Esophagus squamous epithelium (tissue), 4 donors: ENCODE measurements around the gene GALK2.

Source experiments
- POLR2A ChIP-seq, 4 donors: fragments of 450-650 bp; IDR thresholded peaks; one replicate each; pipeline ENCODE4 v1.6.1; 2017; ENCODE audit warnings: antibody characterized with exemption in 4 of 4, mild to moderate bottlenecking in 4 of 4, moderate library complexity in 3 of 4
- TF ChIP-seq, protein P1 (sequence below), 6 experiments: fragments of 450-650 bp in 4 of 6; fragments of 200-600 bp in 2 of 6; sonication (generic) in 2 of 6; IDR thresholded peaks; one replicate each; pipeline ENCODE4 v1.5.1; 2016 to 2019; ENCODE audit warnings: antibody characterized with exemption in 6 of 6, mild to moderate bottlenecking in 4 of 6, moderate library complexity in 4 of 6

DNA sequence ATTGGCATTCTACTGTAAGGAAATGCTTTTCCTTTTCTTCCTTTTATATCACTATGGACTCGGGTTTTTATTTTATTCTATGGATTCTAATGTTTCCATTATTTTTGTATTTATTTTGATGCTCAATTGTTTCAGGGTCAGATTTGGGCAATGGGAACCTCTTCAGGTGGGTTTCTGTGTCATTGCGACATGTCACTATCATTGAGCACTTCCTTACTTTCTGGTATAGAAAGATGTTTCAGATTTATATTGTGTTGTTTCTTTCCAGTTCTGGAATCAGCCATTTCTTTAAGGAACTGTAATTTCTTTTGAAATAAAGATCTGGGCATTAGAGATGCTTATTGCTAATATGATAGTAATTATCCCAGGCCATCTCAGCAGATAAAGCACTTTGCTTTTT lies 21.8 kb downstream of the GALK2 start:
- TF ChIP-seq, protein P1, sequence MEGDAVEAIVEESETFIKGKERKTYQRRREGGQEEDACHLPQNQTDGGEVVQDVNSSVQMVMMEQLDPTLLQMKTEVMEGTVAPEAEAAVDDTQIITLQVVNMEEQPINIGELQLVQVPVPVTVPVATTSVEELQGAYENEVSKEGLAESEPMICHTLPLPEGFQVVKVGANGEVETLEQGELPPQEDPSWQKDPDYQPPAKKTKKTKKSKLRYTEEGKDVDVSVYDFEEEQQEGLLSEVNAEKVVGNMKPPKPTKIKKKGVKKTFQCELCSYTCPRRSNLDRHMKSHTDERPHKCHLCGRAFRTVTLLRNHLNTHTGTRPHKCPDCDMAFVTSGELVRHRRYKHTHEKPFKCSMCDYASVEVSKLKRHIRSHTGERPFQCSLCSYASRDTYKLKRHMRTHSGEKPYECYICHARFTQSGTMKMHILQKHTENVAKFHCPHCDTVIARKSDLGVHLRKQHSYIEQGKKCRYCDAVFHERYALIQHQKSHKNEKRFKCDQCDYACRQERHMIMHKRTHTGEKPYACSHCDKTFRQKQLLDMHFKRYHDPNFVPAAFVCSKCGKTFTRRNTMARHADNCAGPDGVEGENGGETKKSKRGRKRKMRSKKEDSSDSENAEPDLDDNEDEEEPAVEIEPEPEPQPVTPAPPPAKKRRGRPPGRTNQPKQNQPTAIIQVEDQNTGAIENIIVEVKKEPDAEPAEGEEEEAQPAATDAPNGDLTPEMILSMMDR (IDR thresholded peaks at IDR 0.05) = no peak
- no peak for TF ChIP-seq POLR2A (IDR thresholded peaks at IDR 0.05)
